Fibroblast of skin of back (primary cell): ENCODE data around the gene FAM186B. TPM values are rescaled to one million over a fixed set of nuclear protein-coding genes. Genes with fewer than 3 reads are reported as not detected.
"Not testable (repeated sequence)": the region's sequence is repeated elsewhere in the genome, so short reads cannot be mapped to it uniquely, and the experiment has no call there.

Experiments
- DNase-seq: peaks from one replicate; pipeline ENCODE4 v3.0.0-alpha.2; 2013
- polyA plus RNA-seq, 2 experiments: library from polyadenylated mRNA; unstranded; fragments of 120-200 nt; gene quantifications; one replicate each; pipeline ENCODE4 v1.2.1, GENCODE V29; 2013; ENCODE audit not compliant: insufficient read length in 2 of 2

The FAM186B gene
- polyA plus RNA-seq (2013, experiment 1 of 2; ENCODE audit: insufficient read length): 0.24 TPM
- 0.35 TPM for polyA plus RNA-seq (2013, experiment 2 of 2; ENCODE audit: insufficient read length)

GRCh38 chr12:49605539-49605938 is at the start of gene FAM186B:
Gene FAM186B, minus strand, starts transcription at chr12:49605639. Its CDS starts 162 bp downstream, at chr12:49605477.
- not testable (repeated sequence) for DNase-seq

- DNase-seq: no peak
These were observed 49.3 kb upstream of the FAM186B start for GRCh38 chr12:49654715-49655114.

- DNase-seq: no peak
These were observed 47.6 kb upstream of the FAM186B start for GRCh38 chr12:49652921-49653520.

GRCh38 chr12:49651855-49652254 is 46.4 kb upstream of the FAM186B start:
- DNase-seq: no peak

- no peak for DNase-seq
These were observed 44.5 kb upstream of the FAM186B start for GRCh38 chr12:49649892-49650291.

- no peak for DNase-seq
These were observed 44.0 kb upstream of the FAM186B start for GRCh38 chr12:49649445-49649844.

GRCh38 chr12:49648712-49649003 is 43.2 kb upstream of the FAM186B start:
- no peak for DNase-seq

GRCh38 chr12:49647827-49648711 is 42.6 kb upstream of the FAM186B start:
- no peak for DNase-seq

- DNase-seq: no peak
These were observed 41.6 kb upstream of the FAM186B start for GRCh38 chr12:49646871-49647654.

- no peak for DNase-seq
These were observed 40.9 kb upstream of the FAM186B start for GRCh38 chr12:49646331-49646830.

- DNase-seq: no peak
These were observed 40.0 kb upstream of the FAM186B start for GRCh38 chr12:49645146-49646039.

GRCh38 chr12:49644620-49644994 is 39.2 kb upstream of the FAM186B start:
- peak; percentile 69 for DNase-seq

GRCh38 chr12:49643961-49644619 is 38.7 kb upstream of the FAM186B start:
- DNase-seq: no peak

- DNase-seq: no peak
These were observed 37.7 kb upstream of the FAM186B start for GRCh38 chr12:49643135-49643534.

GRCh38 chr12:49642370-49642802 is 36.9 kb upstream of the FAM186B start:
- DNase-seq: no peak

- DNase-seq: no peak
These were observed 36.4 kb upstream of the FAM186B start for GRCh38 chr12:49641748-49642369.

GRCh38 chr12:49636979-49637755 is 31.7 kb upstream of the FAM186B start:
- DNase-seq: peak; percentile 69

GRCh38 chr12:49636574-49636973 is 31.1 kb upstream of the FAM186B start:
- no peak for DNase-seq

- no peak for DNase-seq
These were observed 30.2 kb upstream of the FAM186B start for GRCh38 chr12:49635656-49636055.

- no peak for DNase-seq
These were observed 29.6 kb upstream of the FAM186B start for GRCh38 chr12:49635036-49635435.
